HG02642 (cell line): ENCODE results near the gene MRM2.
"Not testable (repeated sequence)": the region's sequence is repeated elsewhere in the genome, so short reads cannot be mapped to it uniquely, and the experiment has no call there.

Experiments
- ATAC-seq: cut with Tn5 transposase; IDR thresholded peaks from one replicate; pipeline ENCODE4 v1.9.1; 2021; ENCODE audit warnings: mild to moderate bottlenecking; ENCODE audit not compliant: unreplicated experiment, poor library complexity

MRM2 gene

DNA sequence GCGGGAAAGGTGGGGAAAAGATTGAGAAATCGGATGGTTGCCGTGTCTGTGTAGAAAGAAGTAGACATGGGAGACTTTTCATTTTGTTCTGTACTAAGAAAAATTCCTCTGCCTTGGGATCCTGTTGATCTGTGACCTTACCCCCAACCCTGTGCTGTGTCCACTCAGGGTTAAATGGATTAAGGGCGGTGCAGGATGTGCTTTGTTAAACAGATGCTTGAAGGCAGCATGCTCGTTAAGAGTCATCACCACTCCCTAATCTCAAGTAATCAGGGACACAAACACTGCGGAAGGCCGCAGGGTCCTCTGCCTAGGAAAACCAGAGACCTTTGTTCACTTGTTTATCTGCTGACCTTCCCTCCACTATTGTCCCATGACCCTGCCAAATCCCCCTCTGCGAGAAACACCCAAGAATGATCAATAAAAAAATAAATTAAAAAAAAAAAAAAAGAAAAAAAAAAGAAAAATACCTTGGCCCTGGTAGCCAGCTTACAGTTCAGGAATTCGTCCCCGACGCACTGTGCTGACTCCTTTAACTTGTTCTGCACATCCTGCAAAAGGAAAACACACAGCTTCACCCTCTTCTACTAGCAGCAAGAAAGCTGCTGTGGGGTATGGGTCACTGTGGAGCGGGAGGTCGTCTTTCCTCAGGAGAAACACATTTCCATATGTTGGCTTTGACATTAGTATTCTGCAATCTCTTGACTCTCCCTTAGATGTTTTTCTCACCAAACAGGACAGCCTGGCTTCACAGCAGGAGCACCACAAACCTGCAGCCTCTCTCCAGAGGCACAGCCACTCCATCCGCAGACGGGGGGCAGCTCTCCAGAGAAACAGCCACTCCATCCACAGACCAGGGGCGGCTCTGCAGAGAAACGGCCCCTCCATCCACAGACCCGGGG is 27.3 kb upstream of the MRM2 start:
- not testable (repeated sequence) for ATAC-seq

GRCh38 chr7:2266911-2267310 is 24.9 kb upstream of the MRM2 start:
- ATAC-seq = no peak

DNA sequence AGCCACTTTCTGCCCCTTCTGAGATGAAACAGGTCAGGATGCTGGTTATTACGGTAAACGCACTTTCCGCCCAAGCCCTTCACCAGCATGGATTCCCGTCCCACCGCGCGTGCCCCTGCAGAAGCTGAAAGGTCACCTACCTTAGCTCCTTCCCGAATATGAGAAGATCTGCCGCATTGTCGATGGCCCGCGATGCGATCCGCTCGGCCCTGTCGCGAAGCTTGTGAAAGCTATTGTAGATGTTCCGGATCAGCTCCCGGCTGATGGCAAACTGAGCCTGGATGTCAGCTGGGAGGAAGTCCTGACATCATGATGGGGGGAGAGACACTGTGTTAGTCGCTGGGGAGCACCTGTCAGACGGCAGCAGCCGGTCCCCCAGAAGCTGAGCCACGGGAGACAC is 22.2 kb upstream of the MRM2 start:
- no peak for ATAC-seq

DNA sequence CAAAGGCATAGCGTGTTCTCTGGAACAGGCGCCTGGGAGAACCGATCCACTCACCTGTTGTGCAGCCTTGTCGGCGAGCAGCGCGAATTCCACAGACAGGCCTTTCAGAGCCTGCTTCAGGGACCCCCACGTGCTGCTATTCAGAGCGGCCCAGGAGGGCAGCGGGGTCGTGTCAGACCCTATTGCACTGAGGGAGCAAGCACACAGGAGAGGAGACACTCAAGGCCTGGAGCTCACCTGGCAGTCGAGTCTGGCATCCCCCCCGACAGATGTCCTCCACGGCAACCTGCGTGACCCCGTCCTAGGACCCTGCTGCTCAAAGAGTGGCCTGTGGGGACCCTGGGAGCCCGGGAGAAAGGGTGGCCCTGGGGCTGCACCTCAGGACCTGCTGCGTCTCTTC is 21.2 kb upstream of the MRM2 start:
- no peak for ATAC-seq

DNA sequence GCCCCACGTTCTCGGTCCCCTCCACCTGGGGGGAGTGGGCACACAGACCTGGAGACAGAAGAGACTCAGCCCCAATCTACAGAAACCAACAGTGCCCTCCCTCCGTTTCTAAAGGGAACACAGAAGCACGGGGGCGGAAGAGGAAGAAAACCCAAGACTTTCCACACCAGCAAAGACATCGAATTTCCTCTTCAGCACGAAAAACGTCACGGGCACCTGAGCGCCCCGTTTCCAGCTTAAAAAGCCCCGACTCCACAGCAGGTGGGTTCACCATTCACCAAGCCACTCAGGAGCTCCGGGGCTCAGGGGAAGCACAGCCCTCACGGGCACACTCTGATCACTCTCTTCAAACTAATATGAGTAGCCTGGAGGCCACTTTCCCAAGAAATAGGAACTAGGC is 19.6 kb upstream of the MRM2 start:
- peak; percentile 38 for ATAC-seq

DNA sequence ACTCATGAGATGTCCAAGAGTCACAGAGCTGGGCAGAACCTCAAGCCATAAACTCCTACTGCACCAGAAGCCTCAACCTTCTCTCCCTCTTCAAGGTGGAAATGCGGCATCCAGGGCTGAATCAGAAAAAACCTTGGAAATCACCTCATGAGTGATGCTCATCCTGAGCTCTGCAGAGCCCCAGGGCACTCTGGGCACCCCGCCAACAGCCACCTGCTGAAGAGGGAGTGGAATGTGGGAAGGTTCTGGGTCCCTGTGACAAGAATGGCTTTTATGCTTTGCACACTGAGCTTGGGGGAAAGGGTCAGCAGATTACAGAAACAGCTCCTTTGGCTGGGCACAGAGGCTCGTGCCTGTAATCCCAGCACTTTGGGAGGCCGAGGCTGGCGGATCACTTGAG is 18.8 kb upstream of the MRM2 start:
- ATAC-seq = no peak

DNA sequence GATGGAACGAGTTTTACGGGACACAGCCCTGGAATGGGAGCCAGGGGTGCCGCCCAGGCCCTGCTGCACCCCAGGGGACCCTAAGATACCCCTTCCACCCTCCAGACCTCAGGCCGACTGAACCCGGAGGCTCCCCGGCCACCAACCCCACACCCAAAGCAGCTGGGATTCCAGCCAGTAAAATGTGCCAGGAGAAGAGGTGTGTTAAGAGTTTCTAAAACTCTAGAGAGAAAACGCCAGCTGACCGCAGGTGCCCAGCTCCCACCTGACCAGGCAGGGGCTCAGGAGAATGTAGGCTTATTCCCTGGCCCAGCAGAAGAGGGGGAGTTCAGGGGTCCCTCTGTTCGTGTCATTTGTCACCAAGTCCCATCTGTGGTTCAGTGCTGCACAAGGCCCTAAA is 17.5 kb upstream of the MRM2 start:
- no peak for ATAC-seq

DNA sequence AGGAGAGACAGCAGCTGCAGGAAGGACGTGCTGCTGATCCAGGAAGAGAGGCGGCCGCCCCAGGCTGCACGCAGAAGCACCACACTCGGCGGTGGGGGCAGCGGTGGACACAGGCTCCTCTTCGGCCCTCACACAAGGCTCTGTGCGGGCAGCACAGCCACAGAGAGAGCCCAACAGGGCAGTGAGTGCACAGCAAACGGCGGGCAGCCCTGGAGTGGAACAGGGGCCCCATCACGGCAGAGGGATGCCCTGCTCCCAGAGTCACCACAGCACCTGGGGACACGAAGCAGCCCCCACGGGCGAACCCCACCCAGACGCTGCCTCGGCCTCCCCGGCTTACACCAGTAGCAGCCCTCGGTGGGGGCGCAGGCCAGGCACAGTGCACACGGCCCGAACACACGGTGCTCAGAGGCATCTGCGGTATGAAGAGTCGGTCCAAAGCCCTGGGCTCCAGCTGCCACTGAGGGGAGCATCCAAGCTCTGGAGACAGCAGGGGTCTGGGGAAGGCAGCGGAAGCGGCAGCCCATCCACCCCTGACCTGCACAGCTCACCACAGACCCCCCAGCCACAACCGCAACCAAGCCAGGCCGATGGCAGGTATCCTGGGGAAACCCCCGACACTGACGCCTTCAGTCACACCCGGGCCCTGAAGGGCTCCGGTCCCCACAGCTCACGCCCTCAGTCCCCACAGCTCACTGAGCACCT is 16.8 kb upstream of the MRM2 start:
- peak; percentile 54 for ATAC-seq

DNA sequence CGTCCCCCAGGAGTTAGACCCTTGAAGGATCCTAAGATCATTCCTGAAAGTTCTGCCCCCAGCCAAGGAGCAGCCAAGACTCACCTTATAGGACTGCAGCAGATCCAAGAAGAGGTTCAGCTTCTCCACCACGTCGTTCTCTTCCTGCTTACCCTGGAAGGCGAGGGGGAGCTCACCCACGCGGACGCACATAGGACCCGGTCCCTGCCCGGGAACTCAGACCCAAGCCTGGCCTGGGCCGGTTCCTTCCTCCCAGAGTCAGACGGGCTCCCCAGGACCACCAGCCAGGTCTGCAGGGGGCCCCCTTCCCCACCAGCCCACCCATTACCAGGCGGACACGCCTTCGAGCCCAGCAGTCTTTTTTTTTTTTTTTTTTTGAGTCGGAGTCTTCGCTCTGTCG is 15.6 kb upstream of the MRM2 start:
- no peak for ATAC-seq

- ATAC-seq = no peak
These were observed 15.1 kb upstream of the MRM2 start for GRCh38 chr7:2257046-2257551.

GRCh38 chr7:2256306-2257045 is 14.5 kb upstream of the MRM2 start:
- ATAC-seq = no peak

DNA sequence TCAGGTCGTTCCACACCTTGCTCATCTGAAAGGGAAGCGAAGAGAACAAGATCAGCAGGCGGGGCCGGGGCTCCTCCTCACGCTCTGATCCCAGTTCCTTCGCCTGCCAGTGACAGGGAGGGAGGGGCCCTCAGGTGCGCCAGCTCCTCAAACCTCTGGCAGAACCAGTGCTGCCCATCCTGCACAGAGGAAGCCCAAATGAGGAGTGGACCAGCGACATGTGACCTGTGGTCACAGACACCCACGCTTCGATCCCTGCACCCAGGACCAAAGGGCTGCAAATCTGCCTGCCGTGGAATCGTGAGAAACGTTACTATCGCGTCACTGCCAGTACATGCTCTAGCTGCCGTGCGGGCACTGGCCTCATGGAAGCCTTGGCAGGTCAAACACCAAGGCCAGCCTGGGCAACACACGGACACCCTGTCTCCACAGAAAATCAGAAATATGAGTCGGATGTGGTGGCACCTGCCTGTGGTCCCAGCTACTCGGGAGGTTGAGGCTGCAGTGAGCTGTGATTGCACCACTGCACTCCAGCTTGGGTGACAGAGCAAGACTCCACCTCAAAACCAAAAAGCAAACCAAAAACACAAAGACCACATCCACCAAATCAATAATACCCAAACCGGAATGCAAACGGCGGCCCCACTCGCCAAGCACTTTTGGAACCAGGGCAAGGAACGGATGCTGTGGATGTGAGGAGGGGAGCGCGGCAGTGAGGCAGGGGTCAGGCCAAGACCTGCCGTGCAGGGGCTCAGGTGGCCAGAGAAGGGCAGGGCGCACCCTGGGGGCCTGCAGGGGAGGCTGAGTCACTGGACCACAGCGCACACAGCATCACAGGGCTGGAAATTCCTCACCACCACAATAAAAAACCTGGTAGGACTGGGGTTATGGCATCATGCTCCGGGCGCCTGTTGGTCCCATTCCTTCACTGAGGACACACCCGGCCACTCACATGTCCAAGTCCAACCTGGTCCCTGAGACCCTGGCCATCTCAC is 13.4 kb upstream of the MRM2 start:
- ATAC-seq = no peak

GRCh38 chr7:2254429-2255144 is 12.6 kb upstream of the MRM2 start:
- no peak for ATAC-seq

GRCh38 chr7:2253525-2254244 is 11.7 kb upstream of the MRM2 start:
- no peak for ATAC-seq

DNA sequence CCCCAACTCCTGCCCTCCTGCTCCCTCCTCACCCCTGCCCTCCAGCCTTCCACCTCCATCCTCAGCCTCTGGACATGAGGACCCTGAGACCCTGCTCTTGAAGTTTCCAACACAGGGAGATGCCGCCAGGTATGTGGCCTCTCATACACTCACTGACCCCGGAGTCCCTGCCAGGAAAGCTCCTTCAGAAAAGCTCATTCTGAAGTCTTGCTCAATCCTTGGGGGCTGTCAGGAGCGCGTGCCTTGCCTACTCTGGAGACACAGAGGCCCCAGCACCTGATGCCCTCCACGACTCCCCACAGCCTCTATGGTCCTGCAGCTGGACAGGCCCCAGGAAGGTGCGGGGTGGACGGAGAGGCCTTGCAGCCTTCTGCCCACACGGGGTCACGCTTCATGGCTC is 11.0 kb upstream of the MRM2 start:
- ATAC-seq = no peak

DNA sequence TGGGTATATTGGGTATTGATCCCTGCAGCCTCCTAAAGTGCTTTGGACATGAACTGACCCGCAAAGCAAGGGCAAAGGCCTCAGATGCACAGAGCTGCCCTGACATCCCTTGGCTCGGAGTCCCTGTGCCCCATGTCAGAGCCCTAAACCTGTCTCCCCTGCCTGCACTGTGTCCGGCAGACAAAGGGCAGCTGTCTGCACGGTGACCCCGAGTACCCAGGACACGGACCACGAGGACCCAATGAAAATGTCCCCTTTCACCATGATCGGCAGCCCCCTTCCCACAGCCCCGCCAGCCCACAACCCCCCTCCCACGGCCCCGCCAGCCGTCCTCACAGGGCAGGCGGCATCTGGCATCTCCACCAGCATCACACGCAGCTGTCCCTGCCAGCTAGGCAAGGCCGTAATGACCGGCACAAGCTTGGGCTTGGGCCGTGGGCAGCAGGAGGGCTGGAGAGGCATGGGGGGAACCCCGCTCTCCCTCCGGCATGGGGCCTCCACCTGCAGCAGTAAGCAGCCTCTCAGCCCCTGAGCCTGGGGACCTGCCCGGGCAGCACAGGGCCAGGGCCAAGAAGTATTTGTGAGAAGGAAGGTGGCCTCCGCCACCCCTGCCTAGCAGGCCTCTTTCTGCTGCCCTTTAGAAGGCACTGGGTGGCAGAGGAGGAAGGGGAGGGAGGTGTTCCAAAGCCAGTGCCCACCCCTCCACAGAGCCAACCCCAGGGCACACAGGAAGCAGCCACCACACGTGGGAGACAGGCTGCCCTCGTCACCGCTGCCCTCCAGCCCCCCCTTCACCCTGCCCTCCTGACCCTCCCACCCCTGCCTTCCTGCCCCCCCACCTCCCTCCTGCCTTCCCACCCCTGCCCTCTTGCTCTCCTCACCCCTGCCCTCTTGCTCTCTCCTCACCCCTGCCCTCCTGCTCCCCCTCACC is 10.1 kb upstream of the MRM2 start:
- no peak for ATAC-seq

GRCh38 chr7:2251381-2251780 is 9.4 kb upstream of the MRM2 start:
- no peak for ATAC-seq
